Stimulated activated CD8-positive, alpha-beta memory T cell treated with anti-CD3 and anti-CD28 coated beads, Interleukin-7, amount 100 ng/mL, for 4 hours (primary cell): ENCODE results near the gene MBTPS1.
"Not testable (repeated sequence)": the region's sequence is repeated elsewhere in the genome, so short reads cannot be mapped to it uniquely, and the experiment has no call there.

Source experiments
- DNase-seq, 2 donors: peaks; one replicate each; pipeline ENCODE4 v3.0.0-alpha.2; 2020; ENCODE audit warnings: low read depth in 2 of 2

The MBTPS1 gene

DNA sequence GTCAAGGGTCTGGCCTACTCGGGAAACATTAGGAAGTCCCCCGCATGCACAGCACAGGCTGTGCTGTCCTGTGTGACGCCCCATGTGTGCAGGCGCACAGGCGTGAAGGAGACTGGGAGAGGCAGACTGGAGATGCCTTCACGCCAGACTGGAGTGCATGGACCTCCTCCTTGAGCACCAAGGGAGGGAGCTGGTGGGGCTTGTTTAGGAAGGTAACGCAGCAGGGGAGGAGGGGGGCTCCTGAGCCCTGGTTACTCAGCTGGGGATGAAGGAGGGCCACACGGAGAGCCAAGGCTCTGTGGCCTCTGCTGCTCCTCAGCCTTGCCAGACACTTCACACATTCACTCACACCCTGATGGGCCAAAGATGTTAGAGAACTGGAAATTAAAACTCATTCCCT lies 20.5 kb upstream of the MBTPS1 start:
- DNase-seq = no peak

DNA sequence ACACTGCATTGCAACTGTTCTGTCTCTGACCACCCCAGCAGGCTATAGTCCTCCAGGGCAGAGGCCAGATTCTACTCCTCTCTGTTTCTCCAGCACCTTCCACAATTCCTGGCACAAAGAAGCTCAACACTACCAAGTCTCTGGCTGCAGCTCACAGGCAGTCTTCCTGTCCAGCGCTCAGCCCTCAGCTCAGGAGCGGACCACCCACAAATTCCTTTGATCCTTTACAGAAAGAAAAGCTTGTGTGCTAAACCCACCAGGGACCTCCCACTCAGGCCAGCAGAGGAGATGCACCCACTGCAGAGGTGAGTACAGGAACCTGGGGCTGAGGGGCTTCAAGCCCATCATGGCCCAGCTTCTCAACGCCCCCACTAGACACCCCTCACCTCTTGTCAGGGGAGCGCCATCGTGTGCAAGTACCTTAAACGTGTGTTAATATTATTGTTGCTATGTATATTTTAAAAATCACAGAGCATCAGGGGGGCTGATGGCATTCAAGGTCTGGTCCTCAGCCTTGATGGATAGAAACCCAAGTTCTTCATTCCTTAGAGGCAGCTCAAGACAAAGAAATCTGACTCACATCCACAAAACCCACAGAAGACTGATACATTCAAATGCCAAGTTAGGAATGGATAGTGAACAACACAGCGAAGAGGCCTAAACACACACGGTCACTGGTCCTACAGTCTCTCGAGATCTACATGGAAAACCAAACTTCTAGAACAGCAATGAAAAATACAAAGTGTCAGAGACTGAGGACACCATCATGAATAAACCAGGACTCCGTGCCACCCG lies 19.8 kb upstream of the MBTPS1 start:
- no peak for DNase-seq

DNA sequence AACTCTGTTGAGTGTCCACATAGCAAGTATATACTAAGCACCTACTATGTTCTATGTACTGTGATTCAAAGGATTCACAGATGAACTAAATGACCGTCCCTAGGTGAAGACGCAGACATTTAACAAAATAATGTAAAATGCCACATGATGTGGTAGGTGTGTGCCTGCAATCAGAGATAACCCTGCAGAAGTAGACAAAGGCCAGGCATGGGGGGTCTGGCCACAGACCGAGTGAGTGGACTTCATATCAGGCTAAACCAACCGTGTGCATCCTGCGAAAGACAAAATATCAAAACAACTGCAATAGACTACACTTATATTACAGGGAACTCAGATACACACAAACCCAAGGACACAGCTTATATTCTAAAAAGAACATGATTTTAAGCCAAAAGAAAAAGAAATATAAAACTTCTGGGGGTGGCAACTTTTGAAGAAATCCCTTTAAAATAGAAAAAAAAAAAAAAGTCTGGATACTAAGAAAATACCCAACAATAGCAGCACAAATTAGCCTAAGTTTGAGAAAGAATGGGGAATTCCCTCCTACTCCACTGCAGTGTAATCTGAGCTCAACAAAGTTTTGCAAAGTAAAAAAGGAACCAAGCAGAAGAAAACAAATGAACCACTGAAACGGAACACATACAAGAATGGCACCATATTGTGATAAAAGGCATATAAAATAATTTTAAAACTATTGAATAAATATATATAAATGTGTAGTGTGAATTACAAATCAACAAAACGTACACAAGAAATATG lies 16.0 kb upstream of the MBTPS1 start:
- no peak for DNase-seq

DNA sequence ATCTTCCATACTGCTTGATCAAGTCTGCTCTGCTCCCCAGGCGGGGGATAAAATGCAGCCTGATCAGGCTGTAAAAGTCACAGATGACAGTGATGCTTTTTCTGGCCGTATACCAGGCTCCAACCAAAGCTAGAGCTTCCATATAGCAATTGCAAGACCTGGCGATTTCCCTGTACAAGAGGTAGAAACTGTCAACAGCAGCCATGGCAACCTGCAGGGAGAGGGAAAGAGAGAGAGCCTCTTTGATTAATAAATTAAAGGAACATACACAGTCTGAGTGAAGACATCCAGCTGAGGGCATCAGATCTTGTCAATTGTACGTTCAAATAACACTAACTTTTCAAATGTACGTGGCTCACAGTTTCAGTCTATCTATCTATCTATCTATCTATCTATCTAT lies 14.4 kb upstream of the MBTPS1 start:
- no peak for DNase-seq

DNA sequence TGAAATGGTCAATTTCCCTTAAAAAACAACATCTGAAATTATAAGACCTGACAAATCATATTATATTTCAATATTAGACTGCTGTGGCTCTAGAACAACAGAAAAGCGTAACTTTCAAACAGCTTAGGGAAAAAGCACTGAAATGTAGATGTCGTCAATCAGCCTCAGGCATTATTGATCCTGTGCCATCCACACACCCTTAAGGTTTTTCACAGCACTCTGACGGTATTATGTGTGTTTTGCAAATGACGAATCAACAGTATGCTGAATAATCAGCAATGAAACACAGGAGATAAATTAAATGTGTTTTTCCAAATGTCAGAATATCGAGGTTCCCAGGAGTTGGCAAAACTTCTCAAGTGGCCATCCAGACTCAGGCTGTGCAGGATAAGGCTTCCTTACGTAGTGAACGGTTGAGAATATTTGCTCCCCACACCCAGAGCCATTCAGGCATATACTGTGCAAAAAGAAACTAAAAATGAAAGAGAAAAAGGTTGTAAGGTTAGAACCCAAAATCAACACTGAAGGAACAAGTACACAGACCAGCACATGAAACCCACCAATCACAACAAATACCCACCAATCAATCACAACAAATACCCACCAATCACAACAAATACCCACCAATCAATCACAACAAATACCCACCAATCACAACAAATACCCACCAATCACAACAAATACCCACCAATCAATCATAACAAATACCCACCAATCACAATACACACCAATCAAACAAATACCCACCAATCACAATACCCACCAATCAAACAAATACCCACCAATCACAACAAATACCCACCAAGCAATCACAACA lies 7.7 kb upstream of the MBTPS1 start:
- no peak for DNase-seq

DNA sequence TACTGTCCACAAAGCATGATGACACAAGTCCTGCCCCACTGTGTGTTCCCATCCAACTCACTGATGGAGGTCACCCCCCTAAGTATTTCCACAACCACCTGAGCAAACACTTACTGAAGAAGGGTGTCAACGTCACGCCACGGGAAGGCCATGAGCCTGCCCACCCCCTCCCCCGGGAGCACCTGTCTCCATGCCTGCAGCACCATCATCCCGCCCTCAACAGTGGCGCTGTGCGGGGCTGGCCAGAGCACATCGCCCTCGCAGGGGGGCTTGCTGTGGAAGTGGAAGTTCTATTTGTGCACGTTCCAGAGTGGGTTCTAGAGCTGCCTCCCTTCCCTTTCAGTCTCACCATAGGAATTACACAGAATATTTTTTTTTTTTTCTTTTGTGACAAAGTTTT lies 4.3 kb upstream of the MBTPS1 start:
- no peak for DNase-seq

DNA sequence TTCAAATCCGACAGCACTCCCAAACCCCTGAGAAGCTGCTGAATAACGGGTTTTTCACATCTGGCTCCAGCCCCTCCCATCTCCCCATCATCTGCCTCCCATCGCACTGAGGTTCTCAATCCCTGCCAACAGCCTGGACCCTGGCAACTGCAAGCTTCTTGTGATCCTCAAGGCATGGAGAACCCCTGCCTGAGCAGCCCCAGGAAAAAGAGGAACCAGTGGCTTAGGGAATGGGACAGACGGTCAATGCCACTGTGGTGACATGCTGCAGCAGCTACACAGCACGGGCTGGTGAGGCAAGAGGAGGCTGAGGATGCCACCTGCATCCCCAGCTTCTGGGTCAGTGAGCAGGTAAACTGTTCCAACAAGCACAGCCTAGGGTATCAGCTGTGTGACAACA lies 3.3 kb upstream of the MBTPS1 start:
- DNase-seq = no peak

DNA sequence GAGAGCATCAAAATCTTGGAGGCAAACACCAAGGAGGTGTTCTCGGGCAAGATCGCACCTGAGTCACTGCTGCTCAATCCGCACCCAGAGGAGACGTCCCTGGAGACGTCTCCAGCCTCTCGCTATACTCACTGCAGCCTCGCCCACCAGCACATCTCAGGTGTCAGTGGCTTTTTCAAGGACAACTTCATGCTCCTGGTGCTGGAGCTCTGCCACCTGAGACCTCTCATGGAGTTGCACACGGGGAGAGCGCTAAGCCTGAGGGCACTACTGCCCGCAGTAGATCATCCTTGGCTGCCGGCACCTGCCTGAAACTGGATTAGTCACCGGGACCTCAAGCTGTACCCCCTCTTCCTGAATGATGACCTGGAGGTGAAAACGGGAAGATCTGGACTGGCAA lies 2.6 kb upstream of the MBTPS1 start:
- no peak for DNase-seq

DNA sequence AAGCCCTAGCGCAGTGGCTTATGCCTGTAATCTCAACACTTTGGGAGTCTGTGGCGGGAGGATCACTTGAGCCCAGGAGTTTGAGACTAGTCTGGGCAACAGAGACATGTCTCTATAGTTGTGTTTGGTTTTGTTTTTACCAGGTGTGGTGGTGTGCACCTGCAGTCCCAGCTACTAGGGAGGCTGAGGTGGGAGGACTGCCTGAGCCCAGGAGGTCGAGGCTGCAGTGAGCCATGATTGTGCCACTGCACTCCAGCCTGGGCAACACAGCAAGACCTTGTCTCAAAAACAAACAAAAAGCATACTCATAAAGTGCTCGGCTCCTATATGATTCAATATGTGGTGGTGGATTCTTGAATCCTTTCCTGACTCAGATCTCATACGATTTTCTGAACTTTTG lies 1.6 kb upstream of the MBTPS1 start:
- not testable (repeated sequence) for DNase-seq

DNA sequence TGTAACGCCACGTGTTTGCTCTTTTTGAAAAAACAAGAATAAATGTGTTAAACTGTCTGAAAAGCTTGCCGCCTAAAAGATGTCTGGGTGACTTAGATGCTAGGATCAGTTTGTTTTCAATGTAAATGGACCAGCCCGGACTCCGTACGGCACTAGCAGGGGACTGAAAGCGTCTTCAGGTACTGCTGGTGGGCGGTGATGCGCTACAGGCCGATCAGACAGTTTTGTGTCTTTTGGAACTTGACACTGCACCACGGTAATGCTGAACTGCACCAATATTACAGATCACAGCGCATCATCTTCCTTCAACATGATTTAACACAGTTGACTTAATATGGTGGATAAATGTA lies 727 bp upstream of the MBTPS1 start:
- DNase-seq = peak; percentile 31 to 34

DNA sequence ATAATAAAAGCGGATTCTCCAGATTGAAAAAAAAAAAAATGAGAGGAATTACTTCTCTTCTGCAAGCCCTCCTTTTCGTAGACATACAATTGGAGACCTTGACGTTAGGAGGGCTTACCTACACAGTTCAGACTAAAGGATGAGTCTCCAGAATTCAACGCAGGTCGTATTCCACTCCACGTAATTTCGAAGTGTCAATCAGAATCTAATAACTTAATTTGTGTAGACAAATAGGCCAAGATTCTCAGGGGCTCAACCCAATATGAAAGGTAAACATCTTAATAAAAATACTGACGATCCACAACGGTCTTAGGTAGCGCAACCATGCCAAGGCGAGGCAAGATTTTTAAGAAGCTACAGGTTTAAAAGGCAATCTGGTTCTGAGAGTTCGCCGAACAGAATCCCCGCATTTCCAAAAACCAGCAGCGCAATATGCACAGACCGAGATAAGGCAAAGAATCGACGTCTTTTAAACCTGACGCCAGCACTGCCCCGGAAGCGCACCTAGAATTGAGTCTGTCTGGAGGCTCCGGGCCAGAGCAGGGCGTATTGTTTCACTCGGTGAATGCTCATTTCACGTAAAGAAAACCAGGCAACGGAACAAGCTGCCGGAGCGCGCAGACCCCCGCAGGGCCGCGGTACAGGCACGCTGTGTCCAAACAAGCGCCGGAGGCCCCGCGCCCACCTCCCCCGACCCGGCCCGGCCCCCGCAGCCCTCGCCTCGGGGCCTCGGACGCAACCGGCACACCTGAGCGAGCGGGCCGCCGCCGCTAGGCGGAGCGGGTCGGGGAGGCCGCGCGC lies 623 bp downstream of the MBTPS1 start:
- DNase-seq = peak in 1 of 2 donors; percentile 21

DNA sequence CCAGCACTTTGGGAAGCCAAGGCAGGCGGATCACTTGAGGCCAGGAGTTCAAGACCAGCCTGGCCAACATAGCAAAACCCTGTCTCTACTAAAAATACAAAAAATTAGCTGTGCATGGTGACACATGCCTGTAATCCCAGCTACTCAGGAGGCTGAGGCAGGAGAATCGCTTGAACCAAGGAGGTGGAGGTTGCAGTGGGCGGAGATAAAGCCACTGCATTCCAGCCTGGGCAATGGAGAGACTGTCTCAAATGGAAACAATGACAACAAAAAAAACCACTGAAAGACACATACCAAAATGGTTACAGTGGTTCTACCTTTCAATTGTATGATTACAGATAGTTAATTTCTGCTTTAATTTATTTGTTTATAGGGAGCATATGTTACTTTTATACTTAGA lies 4.8 kb downstream of the MBTPS1 start:
- DNase-seq = not testable (repeated sequence)

DNA sequence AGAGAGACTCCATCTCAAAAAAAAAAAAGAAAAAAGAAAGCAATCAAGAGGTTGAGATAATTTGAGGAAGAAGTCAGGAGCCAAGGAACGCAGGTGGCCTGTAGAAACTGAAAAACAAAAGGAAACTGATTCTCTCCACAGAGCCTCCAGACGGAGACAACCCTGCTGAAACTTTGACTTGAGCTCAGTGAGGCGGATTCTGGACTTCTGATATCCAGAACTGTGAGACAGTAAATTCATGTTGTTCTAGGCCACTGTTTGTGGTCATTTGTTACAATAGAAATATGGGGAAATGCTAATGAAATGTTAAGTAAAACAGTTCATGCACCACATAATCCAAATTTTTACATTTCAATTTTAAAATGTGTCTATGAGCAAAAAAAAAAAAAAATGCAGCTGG lies 5.2 kb downstream of the MBTPS1 start:
- DNase-seq = no peak

DNA sequence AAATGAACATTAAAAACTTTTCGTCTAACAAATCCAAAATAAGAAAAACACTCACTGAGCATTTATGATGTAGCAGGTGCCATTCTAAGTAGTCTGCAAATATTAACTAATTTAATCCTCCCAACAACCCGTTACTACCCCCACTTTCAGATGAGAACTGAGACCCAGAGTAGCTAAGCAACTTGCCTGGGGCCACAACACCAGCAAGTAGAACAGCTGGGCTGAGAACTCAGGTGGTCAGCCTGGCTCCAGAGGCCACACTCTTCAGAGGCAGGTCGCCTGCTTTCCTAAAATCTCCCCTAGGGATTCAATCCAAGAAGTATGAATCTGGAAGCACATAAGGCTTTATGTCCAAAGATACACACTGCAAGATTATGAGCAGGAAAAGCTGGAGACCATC lies 6.2 kb downstream of the MBTPS1 start:
- no peak for DNase-seq

DNA sequence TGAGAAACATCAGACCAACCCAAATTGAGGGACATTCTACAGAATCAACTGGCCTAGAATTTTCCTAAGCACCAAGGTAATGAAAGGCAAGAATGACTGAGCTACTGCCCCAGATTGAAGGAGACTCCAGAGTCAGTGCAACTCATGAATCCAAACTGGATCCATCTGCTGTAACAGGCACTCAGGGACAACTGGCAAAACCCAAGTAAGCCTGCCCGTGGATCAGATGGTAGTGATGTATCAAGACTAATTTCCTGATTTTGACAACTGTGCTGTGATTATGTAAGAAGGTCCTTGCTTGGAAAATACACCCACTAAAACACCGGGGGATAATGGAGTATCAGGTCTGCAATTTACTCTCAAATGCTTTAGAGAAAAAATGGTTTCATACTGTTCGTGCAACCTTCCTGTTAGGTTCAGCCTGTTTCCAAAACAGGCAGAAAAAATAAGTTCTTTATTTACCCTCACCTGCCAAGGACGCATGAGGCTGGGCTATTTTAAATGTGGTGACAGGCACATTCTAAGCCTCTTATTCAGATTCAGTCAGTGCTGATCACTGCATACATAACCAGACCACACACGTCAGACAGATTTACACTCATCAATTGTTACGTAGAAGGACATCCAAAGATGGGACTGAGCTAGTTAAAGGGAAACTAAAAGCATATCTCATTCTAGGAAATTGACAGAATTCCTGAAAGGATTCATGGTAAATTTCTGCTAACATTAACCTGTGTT lies 7.0 kb downstream of the MBTPS1 start:
- no peak for DNase-seq

DNA sequence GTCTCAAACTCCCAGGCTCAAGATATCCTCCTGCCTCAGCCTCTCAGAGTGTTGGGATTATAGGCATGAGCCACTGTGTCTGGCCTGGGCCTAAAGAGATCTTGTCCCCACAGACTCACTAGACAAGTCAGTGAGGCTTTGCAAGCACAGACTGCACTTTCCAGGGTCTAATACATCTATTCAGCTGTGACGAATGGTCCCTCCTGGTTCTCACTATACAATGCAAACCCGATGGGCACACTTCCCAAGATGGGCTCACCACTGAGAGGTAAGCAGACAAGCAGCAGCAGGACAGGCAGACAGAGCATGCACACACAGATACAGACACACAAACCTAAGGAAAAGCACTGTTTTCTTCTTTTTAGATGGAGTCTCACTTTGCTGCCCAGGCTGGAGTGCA lies 8.8 kb downstream of the MBTPS1 start:
- no peak for DNase-seq

DNA sequence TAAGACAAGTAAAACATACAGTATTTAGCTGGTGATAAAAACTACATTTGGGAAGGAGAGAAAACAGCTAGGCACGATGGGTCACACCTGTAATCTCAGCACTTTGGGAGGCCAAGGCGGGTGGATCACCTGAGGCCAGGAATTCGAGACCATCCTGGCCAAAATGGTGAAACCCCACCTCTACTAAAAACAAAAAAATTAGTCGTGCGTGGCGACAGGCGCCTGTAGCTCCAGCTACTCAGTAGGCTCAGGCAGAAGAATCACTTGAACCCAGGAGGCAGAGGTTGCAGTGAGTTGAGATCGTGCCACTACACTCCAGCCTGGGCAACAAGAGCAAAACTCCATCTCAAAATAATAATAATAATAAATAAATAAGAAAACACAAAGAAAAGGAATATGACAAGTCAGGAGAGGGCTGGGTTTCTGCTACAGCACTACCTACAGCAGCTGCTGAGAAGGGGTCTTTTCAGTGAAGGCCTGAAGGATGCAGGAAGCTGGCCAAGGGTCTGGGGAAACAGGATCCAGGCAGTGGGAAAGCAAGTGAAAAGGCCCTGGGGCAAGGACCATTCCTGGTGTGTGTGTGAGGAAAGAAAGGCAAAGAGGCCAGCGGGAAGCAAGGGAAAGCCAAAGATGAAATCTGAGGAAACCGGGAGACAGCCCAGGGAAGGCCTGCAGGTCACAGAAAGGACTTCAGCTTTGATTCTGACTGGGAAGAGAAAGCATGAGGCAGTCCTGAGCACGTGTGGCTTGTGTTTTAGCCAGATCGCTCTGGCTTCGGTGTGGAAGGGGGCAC lies 10.6 kb downstream of the MBTPS1 start:
- DNase-seq = no peak

DNA sequence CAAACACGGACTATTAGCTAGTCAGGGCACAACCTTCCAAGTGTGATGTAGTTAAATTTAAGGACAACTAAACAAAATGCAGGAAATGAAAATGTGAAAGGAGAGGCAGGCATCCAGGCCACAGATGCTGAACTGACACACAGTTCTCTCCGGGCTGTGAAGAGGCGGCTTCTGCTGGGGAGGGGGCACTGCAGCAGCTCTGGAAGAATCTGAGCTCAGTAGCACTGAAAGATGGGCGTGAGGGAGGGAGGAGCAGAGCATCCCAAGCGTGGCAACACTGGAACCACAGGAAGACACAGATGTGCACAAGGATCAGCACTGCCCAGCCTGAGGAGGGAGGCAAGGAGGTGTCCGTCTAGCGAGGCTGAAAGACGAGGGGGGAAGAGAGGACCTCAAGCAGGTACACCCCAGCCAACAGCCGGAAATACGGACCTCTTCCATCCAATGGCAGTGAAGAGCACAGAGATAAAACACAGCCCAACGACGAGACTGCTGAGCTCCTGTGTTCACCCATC lies 11.4 kb downstream of the MBTPS1 start:
- no peak for DNase-seq

DNA sequence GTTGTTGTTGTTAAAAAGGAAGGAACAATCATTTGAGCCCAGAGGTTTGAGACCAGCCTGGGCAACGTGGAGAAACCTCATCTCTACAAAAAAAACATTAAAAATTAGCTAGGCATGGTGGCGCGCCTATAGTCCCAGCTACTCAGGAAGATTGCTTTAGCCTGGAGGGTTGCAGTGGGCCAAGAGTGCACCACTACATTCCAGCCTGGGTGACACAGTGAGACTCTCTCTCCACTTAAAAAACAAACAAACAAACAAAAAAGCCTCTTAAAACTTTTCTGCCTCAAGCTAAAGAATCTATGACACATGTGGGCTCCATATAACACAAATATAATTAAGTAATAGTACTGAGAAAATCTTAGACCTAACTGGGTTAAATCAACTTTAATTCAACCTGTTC lies 12.5 kb downstream of the MBTPS1 start:
- DNase-seq = no peak

DNA sequence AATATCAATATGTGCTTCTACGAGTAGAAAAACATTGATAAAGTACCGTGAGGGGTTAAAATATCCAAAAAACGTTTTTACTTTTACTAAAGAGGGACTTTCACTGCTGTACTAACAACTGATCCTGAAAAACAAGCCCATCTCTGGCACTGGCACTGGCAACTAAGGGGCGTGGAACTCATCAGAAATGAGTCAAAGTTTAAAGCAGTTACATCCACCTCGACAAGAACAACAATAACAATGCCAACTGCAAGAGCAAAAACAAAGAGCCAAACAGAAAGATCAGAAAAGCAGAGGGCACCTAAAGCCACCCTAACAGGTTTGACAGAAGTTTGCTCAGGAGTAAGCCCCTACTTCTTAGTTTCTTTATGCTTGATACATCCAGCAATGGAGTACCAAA lies 13.1 kb downstream of the MBTPS1 start:
- DNase-seq = no peak
